A172 (cell line): Measurements from ENCODE around the gene CLCNKA. TPM values are rescaled to one million over a fixed set of nuclear protein-coding genes. Genes with fewer than 3 reads are reported as not detected.
"Not testable (repeated sequence)": the region's sequence is repeated elsewhere in the genome, so short reads cannot be mapped to it uniquely, and the experiment has no call there.

Source experiments
- DNase-seq: peaks from one replicate; pipeline ENCODE4 v3.0.0-alpha.2; 2015; ENCODE audit warnings: low spot score
- total RNA-seq: library from RNA; depleted of rRNA; stranded (reverse); fragments of >200 nt; shearing (Covaris generic); gene quantifications from 2 replicates; pipeline ENCODE4 v1.2.3, GENCODE V29; 2014

CLCNKA gene
- total RNA-seq, 1 experiment from 2014 or later: not detected

DNA sequence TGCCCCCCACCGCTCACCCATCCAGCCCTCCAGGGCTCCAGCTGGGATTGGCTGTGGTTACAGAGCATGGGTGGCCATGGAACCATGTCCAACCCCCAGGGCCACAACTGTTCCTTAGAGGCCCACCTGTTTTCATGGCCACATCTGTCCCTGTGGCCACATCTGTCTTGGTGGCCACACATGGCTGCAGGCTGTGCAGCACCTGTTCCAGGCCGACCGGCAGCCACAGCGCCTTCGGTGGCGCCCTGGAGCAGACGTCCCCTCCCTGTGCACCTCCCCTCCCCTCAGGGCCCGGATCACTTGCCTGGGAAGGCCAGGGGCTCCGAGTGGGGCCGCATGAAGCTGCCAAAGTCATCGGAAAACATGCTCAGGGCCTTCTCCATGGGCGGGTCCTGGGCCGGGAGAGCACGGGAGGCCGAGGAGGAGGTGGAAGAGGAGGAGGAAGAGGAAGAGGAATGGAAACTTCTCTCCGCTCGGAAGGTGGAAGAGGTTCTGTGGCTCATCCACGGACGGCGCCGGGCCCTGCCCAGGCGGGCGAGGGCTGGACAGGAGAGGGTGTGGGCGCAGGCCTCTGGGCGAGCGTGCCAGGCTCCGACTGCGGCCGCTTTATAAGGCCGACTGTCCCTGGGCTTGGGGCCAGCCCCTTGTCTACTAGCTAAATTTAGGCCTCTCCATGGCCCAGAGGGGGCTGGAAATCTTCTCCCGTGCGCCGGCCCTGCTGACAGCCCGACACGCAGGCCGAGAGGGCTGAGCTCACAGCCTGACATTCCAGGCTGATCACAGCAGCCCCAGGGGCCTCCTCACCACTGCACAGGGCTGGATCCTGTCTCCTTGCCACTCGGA, 4.2 kb upstream of the CLCNKA start, which contains the start of gene HSPB7:
Gene HSPB7 (minus strand): TSS at position 583 of the 843 bp plus-strand sequence. CDS start 80 bp downstream, at position 503.
- no peak for DNase-seq

DNA sequence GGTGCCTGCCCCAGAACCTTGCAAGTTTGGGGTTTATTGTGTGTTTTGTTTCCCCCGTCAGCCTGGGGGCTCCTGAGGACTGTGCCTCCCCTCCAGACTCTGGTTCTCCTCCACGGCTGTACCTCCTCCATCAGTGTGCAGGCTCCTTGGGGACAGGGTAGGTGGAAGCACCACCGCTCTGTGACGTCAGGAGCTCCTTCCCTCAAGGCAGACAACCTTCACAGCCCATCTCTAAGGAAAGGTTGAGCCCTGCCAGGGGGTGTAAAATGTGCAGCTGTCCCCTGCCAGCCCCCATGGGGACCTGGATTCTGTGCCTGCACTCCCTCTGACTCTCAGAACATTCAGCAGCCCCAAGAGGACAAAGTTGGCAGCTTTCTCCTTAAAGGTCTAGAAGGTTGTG, 3.5 kb upstream of the CLCNKA start:
- no peak for DNase-seq

DNA sequence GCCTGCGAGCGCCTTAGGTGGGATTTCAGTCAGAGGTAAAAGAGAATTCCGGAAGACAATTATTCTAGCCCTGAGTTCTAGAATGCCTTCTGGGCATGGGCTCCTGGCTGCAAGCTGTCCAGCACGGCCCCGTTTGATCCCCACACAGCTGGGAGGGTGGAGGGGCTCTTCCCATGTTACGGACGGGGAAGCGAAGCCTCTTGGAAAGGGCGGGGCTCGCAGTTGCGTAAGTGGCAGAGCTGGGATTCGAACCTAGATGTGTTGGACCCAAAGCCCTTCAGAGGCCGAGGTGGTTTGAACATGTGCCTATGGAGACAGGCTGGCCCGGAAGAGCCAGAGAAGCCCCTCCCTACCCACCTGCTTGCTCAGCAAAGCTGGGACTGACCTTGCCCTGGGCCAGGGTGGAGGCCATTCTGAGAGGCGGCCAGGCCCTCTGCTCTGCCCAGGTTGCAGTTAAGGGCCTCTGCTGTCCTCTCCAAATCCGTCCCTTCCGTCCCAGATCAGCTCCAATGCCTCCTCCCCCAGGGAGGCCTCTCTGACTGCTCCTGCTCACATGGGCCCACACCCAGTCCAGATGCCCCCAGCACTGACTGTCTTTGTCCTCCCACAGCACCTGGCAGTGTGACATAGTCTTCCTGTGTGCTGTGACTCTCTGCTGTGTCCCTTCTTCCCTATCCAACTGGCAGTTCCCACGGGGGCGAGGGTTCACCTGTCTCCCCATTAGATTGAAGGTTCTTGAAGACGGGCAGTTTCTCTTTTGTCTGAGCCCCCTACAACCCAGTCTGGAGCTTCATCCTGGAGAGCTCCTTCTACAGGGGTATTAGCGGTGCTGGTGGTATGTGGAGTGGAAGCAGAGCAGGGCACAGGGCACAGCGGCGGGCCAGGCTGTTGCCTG, 2.8 kb upstream of the CLCNKA start:
- DNase-seq: no peak

GRCh38 chr1:16019644-16020277, 2.1 kb upstream of the CLCNKA start:
- DNase-seq: peak; percentile 16

DNA sequence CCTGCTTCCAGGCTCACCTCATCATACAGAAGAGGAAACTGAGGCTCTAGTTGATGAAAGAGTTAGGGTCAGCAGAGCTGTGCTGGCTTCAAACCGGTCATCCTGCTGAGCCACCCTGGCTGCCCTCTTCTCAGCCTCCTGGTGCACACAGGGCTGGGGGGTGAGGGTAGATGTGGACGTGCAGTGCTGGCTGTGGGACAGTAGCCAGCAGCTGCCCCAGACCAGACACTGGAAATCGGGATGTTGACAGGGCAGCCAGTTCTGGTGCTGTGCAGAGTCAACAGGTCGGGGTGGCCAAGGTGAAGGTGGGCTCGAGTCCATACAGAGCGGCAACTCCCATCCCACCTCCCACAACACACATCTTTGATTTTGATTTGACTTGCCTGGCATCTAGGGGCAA, 1.5 kb upstream of the CLCNKA start:
- no peak for DNase-seq

DNA sequence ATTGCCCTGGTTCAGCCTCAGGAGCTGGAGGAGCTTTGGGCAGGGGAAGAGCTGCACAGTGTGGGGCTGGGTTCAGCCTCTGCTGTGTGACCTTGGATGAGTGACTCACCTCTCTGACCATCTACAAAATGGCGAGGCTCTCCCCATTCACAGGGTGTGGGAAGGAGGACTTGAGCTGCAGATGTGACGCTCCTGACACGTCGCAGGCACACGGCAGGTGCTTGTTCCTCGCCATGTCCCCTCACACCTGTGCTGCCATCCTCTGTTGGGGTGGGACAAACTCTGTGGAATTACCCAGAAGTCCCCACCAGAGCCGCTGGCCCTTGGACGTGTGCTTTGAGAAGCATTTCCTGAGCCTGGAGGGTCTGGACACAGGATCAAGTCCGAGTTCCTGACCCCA, 958 bp upstream of the CLCNKA start:
- not testable (repeated sequence) for DNase-seq

DNA sequence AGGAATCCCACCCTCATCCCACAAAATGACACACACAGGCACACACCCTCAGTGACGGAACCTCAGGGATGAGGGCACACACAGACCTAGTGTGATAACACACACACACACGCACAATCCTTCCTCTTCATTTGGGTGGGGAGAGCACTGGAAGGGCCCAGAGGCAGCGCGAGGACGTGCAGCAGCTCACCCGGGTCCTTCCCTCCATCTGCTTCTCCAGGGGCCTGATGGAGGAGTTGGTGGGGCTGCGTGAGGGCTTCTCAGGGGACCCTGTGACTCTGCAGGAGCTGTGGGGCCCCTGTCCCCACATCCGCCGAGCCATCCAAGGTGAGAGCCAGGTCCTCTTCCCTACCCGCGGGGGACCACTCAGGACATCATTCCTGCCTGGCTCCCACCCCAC, 557 bp downstream of the CLCNKA start:
- no peak for DNase-seq

GRCh38 chr1:16023050-16023653, 1.3 kb downstream of the CLCNKA start:
- no peak for DNase-seq

- not testable (repeated sequence) for DNase-seq
Observed at GRCh38 chr1:16026302-16026701, 4.5 kb downstream of the CLCNKA start.

DNA sequence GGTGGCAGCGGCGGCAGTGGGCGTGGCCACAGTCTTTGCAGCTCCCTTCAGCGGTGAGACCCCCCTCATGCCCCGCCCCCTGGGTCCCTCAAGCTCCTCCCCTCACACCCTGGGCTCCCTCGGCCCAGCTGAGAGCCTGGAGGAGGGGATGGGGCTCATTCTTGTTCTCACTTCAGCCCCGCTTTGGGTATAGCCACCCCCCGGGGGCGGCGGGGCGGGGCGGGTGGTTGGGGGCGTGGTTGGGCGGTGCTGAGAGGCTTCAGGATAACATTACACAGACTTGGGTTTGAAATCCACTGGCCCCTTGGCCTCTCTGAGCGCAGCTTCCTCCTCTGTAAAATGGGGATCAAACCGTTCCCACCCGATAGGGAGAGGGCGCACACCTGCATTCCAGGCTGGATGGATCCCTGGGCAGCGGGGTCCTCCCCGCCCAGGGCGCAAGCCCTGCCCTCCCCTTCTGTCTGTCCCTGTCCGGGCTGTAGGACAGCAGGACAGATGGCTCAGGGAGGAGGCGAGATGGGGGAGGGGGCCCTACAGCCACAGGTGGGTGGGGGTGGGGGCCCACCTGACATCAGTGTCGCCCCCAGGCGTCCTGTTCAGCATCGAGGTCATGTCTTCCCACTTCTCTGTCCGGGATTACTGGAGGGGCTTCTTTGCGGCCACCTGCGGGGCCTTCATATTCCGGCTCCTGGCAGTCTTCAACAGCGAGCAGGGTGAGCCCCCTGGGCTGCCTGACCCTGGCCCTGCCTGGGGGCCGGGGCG, 5.1 kb downstream of the CLCNKA start:
- DNase-seq: no peak

GRCh38 chr1:16028237-16029002, 6.6 kb downstream of the CLCNKA start:
- DNase-seq: no peak

GRCh38 chr1:16029003-16029268, 7.1 kb downstream of the CLCNKA start:
- DNase-seq: not testable (repeated sequence)

- DNase-seq: no peak
Observed at GRCh38 chr1:16029288-16029687, 7.5 kb downstream of the CLCNKA start.

DNA sequence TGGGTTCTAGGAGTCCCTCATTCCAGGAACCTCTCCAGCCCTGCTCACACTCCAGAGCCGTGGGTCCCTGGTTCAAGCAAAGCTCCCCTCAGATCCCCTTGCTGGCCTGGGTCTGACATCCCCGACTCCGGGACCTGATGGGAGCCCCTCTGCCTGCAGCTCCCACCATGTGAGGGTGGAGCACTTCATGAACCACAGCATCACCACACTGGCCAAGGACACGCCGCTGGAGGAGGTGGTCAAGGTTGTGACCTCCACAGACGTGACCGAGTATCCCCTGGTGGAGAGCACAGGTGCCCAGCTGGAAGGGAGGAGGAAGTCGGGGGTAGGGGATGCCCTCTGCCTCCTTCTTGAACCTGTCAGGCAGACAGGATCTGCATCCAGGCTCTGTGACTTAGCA, 9.7 kb downstream of the CLCNKA start:
- no peak for DNase-seq

GRCh38 chr1:16032388-16033102, 10.7 kb downstream of the CLCNKA start:
- DNase-seq: peak; percentile 78

DNA sequence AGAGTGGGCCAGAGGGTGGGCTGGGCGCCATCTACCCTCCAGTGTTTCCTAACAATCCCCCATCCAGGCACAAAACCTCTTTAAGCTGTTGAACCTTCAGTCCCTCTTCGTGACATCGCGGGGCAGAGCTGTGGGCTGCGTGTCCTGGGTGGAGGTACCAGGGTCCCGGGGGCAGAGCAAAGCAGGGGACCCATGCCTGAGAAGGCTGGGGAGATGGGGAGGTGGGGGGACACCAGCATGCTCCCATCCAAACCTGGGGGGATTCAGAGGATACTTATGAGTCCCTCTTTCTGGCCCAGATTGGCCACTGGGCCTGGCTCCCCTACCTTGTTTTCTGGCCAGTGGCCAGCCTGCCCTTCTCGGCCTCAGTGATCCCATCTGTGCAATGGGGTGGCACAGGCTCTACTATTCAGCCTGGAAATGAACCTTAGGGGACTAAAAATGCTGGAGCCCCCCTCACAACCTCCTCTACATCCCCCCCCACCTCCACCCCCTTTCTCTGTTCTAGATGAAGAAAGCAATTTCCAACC, 11.3 kb downstream of the CLCNKA start:
- not testable (repeated sequence) for DNase-seq

GRCh38 chr1:16036461-16036860, 14.6 kb downstream of the CLCNKA start:
- DNase-seq: not testable (repeated sequence)

DNA sequence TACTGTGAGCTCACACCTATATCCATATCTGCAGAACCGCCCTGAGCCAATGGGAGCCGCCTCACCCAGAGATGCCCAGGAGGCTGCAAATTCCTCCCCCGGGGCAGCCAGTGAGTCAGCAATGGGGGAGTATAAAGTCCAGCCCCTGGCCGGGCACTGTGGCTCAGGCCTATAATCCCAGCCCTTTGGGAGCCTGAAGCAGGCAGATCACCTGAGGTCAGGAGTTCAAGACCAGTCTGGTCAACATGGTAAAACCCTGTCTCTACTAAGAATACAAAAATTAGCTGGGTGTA, 16.7 kb downstream of the CLCNKA start:
- DNase-seq: no peak

DNA sequence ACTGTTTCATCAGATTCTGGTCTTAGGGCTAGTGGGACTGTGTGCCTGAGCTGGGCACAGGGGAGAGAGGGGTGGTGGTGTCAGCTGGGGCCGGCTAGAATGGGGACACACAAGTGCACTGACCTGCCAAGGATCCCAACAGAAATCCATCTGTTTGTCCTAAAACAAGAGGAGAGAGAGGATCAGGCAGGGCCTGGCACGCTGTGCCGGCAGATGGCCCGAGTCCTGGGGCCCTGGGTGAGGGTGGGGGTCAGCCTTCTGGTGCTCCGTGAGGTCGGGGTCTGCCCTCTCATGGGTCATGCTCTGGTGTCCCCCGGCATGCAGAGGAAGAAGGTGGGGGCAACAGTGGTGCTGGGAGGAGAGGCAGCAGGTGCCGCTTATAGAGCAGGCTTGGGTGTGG, 18.0 kb downstream of the CLCNKA start:
- not testable (repeated sequence) for DNase-seq

DNA sequence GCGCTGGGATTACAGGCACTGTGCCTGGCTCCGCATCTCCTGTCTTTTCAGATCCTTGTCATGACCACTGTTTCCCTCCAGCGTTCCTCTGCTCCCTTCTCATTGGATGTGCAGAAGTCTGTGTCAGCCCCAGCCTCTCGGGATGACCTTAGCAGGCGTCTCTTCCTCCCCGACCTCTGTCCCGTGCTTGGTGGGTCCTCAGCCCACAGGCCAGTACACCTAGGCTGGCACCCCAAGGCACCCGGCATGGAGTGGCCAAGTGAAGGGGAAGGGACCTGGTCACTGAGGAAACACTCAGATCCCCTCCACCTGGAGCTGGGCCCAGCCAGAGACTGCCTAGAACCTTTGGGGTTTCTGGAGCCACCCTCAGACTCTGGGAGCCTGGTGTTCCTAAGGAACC, 19.4 kb downstream of the CLCNKA start:
- DNase-seq: no peak
